Endothelial cell of umbilical vein (primary cell): Measurements from ENCODE around the gene CDK10. TPM values are rescaled to one million over a fixed set of nuclear protein-coding genes. Genes with fewer than 3 reads are reported as not detected.
"Not testable (repeated sequence)": the region's sequence is repeated elsewhere in the genome, so short reads cannot be mapped to it uniquely, and the experiment has no call there.

ENCODE experiments used
- BruUV-seq: library from RNA; stranded (reverse); fragments of 400-500 nt; replicated peaks from 2 replicates; lab custom pipeline; 2021; lab: Mats Ljungman, UMichigan
- CTCF ChIA-PET: fragments of 300-600, 350-600 bp; sonication (Branson Sonifier 250); formaldehyde crosslinking; loops from one replicate; lab custom pipeline; 2021; ENCODE audit warnings: antibody characterized with exemption, inconsistent platforms; lab: Charles Lee
- POLR2A ChIA-PET: fragments of 300-600, 350-600 bp; sonication (Branson Sonifier 250); formaldehyde crosslinking; loops from one replicate; lab custom pipeline; 2021; ENCODE audit warnings: antibody characterized with exemption, inconsistent platforms; lab: Charles Lee
- DNase-seq: peaks from one replicate; pipeline ENCODE4 v3.0.0-alpha.2; 2011; ENCODE audit warnings: low read depth, low spot score
- FAIRE-seq: peaks from 2 replicates; lab custom pipeline; 2011; peaks lifted over from hg19 to GRCh38; lab: Jason Lieb, UNC
- H2AFZ ChIP-seq: 2 replicates; pipeline ENCODE4 v1.6.0; 2012; ENCODE audit warnings: low read depth, low read length, control low read depth, inconsistent platforms
- H3K27ac ChIP-seq: 2 replicates; pipeline ENCODE4 v1.5.1; 2011; ENCODE audit warnings: low read depth, mild to moderate bottlenecking, control low read depth, low read length, moderate library complexity; ENCODE audit not compliant: insufficient read depth
- H3K27me3 ChIP-seq, 2 experiments: 2 replicates each; pipeline versions ENCODE4 v1.6.0 to v1.6.1; 2011; ENCODE audit warnings: low read length in 2 of 2, mixed read lengths in 1 of 2; ENCODE audit not compliant: control insufficient read depth in 2 of 2, insufficient read depth in 2 of 2
- H3K36me3 ChIP-seq, 2 experiments: 2 replicates in 1 of 2; 3 replicates in 1 of 2; pipeline ENCODE4 v1.5.1; 2011; ENCODE audit warnings: low read length in 2 of 2, mild to moderate bottlenecking in 1 of 2, moderate library complexity in 1 of 2; ENCODE audit not compliant: control insufficient read depth in 2 of 2, insufficient read depth in 2 of 2; ENCODE audit errors: extremely low read depth in 1 of 2
- H3K4me1 ChIP-seq: 3 replicates; pipeline ENCODE4 v1.5.1; 2011; ENCODE audit warnings: mild to moderate bottlenecking, low read length; ENCODE audit not compliant: control insufficient read depth, insufficient read depth; ENCODE audit errors: extremely low read depth
- H3K4me2 ChIP-seq: 2 replicates; pipeline ENCODE4 v1.6.1; 2011; ENCODE audit warnings: low read length, control low read depth, mixed read lengths; ENCODE audit not compliant: insufficient read depth
- H3K4me3 ChIP-seq, 3 experiments: fragments of 200-600 bp in 1 of 3; sonication (generic), shearing (Covaris generic) in 1 of 3; replicated peaks in 1 of 3; 2 replicates each; pipeline ENCODE4 v1.5.1; 2011 to 2016; ENCODE audit warnings: control low read depth in 3 of 3, low read length in 3 of 3, mild to moderate bottlenecking in 2 of 3, inconsistent platforms in 1 of 3, low read depth in 1 of 3, moderate library complexity in 1 of 3; ENCODE audit not compliant: insufficient read depth in 1 of 3
- H3K79me2 ChIP-seq: 2 replicates; pipeline ENCODE4 v1.6.0; 2012; ENCODE audit warnings: low read length, inconsistent platforms; ENCODE audit not compliant: control insufficient read depth, insufficient read depth
- H3K9ac ChIP-seq: replicated peaks from 2 replicates; pipeline ENCODE3; 2011; ENCODE audit warnings: low read length, control low read depth; ENCODE audit not compliant: insufficient read depth; ENCODE audit errors: extremely low read depth
- H3K9me1 ChIP-seq: replicated peaks from 3 replicates; pipeline ENCODE4 v1.6.0; 2011; ENCODE audit warnings: mild to moderate bottlenecking, low read length; ENCODE audit not compliant: control insufficient read depth, insufficient read depth; ENCODE audit errors: extremely low read depth
- H3K9me3 ChIP-seq: replicated peaks from 2 replicates; pipeline ENCODE4 v1.5.1; 2012; ENCODE audit warnings: low read length, inconsistent platforms; ENCODE audit not compliant: control insufficient read depth, insufficient read depth
- H4K20me1 ChIP-seq: replicated peaks from 2 replicates; pipeline ENCODE3; 2011; ENCODE audit warnings: mild to moderate bottlenecking, low read length; ENCODE audit not compliant: control insufficient read depth, insufficient read depth; ENCODE audit errors: extremely low read depth
- CTCF ChIP-seq, 2 donors: IDR thresholded peaks; 1 replicate in 1 of 2; 2 replicates in 1 of 2; pipeline ENCODE4 v1.5.1; 2011; ENCODE audit warnings: low read length in 2 of 2, mild to moderate bottlenecking in 2 of 2, moderate library complexity in 2 of 2, control low read depth in 1 of 2, inconsistent platforms in 1 of 2, low read depth in 1 of 2; ENCODE audit not compliant: insufficient read depth in 1 of 2; ENCODE audit errors: extremely low read depth in 1 of 2
- EZH2 ChIP-seq: IDR thresholded peaks from 2 replicates; pipeline ENCODE4 v1.6.1; 2012; ENCODE audit warnings: borderline replicate concordance, low read depth, mild to moderate bottlenecking, moderate library complexity, low read length, inconsistent platforms; ENCODE audit not compliant: severe bottlenecking
- FOS ChIP-seq: IDR thresholded peaks from 2 replicates; pipeline ENCODE4 v1.6.1; 2011; ENCODE audit warnings: mild to moderate bottlenecking, low read length, moderate library complexity, borderline replicate concordance; ENCODE audit not compliant: insufficient read depth
- GATA2 ChIP-seq: IDR thresholded peaks from 2 replicates; pipeline ENCODE4 v1.7.0; 2011; ENCODE audit warnings: low read depth, mild to moderate bottlenecking, moderate library complexity, mixed read lengths, low read length; ENCODE audit not compliant: insufficient read length, insufficient read depth
- POLR2AphosphoS5 ChIP-seq: IDR thresholded peaks from 2 replicates; pipeline ENCODE4 v1.6.1; 2012; ENCODE audit warnings: low read depth, mild to moderate bottlenecking, control low read depth, low read length, moderate library complexity; ENCODE audit not compliant: insufficient read depth
- dilution Hi-C: fragments of 300-500 bp; cut with MboI; formaldehyde crosslinking; loops from one replicate; pipeline ENCODE4 v1.15.0; 2019; ENCODE audit warnings: low sequenced_read_pairs; ENCODE audit not compliant: extremely low pct_ligation_motif_present
- intact Hi-C: fragments of 100-400 bp; cut with micrococcal nuclease; formaldehyde crosslinking; loops from one replicate; pipeline ENCODE4 v1.10.0; 2022
- polyA plus RNA-seq, 4 experiments: library from polyadenylated mRNA; depleted of rRNA in 3 of 4; stranded (reverse) in 3 of 4; unstranded in 1 of 4; fragments of >200 nt; gene quantifications; 2 replicates each; pipeline versions ENCODE4 v1.2.1 to v1.2.3, GENCODE V29; 2011 to 2012; ENCODE audit warnings: missing spikeins in 1 of 4
- total RNA-seq: library from RNA; stranded (reverse); gene quantifications from 2 replicates; pipeline ENCODE4 v1.2.3, GENCODE V29; 2021

CDK10 gene
- total and polyA plus RNA-seq, 2 donors (not counting 3 experiments of a cell fraction or from before 2014, with no cell fraction given): 74.5 to 99.9 TPM

- no peaks in the 10 kb centered on the region for H3K36me3 ChIP-seq
- dilution Hi-C loops (no loop called here), intact Hi-C loops (no loop called here)
- no peaks in the 10 kb centered on the region for H4K20me1 ChIP-seq
- no TSS peak for BruUV-seq
- H3K4me3 ChIP-seq: no peak overlapping the region
- ChIA-PET POLR2A (no interaction called here), CTCF (no interaction called here)
- H3K27me3 ChIP-seq: no peaks in the 10 kb centered on the region
- H3K79me2 ChIP-seq: peaks cover 21% of the 10 kb centered on the region
- H3K9me1 ChIP-seq: no peaks in the 10 kb centered on the region
- no peak overlapping the region for H3K4me2 ChIP-seq
- no peak overlapping the region for H3K9ac ChIP-seq
- peaks cover 12% of the 10 kb centered on the region for H3K4me1 ChIP-seq
- H3K9me3 ChIP-seq: no peaks in the 10 kb centered on the region
- H3K27ac ChIP-seq: no peak overlapping the region
- DNase-seq: no peak
- no peak overlapping the region for H2AFZ ChIP-seq
- TF ChIP-seq GATA2 (no peak), EZH2 (no peak), POLR2AphosphoS5 (no peak), CTCF (IDR thresholded peaks at IDR 0.05; ENCODE audit: extremely low read depth in 1 of 2, insufficient read depth in 1 of 2, low read depth in 1 of 2, low read length in 2 of 2) (no peak), FOS (no peak)
- no peak for FAIRE-seq
These were observed 25.3 kb upstream of the CDK10 start for GRCh38 chr16:89661215-89661614.

GRCh38 chr16:89664238-89664637 lies 22.3 kb upstream of the CDK10 start:
- CTCF ChIA-PET, H3K4me1 ChIP-seq, BruUV-seq, intact Hi-C loops, H3K27ac ChIP-seq, H3K9me1 ChIP-seq, H3K4me2 ChIP-seq, H3K36me3 ChIP-seq, dilution Hi-C loops, H3K4me3 ChIP-seq, POLR2A ChIA-PET, DNase-seq, FAIRE-seq, H3K9me3 ChIP-seq, H3K9ac ChIP-seq, H2AFZ ChIP-seq, H3K79me2 ChIP-seq, H3K27me3 ChIP-seq, H4K20me1 ChIP-seq: not testable (repeated sequence)
